Gastroesophageal sphincter (tissue), 3 donors: ENCODE results near the gene OTOR.

Source experiments
- POLR2A ChIP-seq, 2 donors: fragments of 450-650 bp; IDR thresholded peaks; one replicate each; pipeline ENCODE4 v1.6.1; 2017; ENCODE audit warnings: antibody characterized with exemption in 2 of 2, mild to moderate bottlenecking in 2 of 2, moderate library complexity in 1 of 2
- POLR2AphosphoS5 ChIP-seq: sonication (generic); formaldehyde crosslinking; IDR thresholded peaks from one replicate; pipeline ENCODE4 v1.6.1; 2017; ENCODE audit warnings: antibody characterized with exemption
- TF ChIP-seq, protein P1 (sequence below), 4 experiments: fragments of 200-600 bp in 2 of 4; fragments of 450-650 bp in 2 of 4; sonication (generic) in 1 of 4; IDR thresholded peaks; one replicate each; pipeline ENCODE4 v1.5.1; 2017 to 2019; ENCODE audit warnings: antibody characterized with exemption in 4 of 4, mild to moderate bottlenecking in 2 of 4, moderate library complexity in 2 of 4

- no peak for TF ChIP-seq POLR2A (IDR thresholded peaks at IDR 0.05)
- TF ChIP-seq, protein P1, sequence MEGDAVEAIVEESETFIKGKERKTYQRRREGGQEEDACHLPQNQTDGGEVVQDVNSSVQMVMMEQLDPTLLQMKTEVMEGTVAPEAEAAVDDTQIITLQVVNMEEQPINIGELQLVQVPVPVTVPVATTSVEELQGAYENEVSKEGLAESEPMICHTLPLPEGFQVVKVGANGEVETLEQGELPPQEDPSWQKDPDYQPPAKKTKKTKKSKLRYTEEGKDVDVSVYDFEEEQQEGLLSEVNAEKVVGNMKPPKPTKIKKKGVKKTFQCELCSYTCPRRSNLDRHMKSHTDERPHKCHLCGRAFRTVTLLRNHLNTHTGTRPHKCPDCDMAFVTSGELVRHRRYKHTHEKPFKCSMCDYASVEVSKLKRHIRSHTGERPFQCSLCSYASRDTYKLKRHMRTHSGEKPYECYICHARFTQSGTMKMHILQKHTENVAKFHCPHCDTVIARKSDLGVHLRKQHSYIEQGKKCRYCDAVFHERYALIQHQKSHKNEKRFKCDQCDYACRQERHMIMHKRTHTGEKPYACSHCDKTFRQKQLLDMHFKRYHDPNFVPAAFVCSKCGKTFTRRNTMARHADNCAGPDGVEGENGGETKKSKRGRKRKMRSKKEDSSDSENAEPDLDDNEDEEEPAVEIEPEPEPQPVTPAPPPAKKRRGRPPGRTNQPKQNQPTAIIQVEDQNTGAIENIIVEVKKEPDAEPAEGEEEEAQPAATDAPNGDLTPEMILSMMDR (IDR thresholded peaks at IDR 0.05): no peak
- no peak for TF ChIP-seq POLR2AphosphoS5
Observed at GRCh38 chr20:16785226-16785625, 37.1 kb downstream of the OTOR start.
